Natural killer cell (primary cell): ENCODE measurements around the gene NMNAT3. TPM values are rescaled to one million over a fixed set of nuclear protein-coding genes. Genes with fewer than 3 reads are reported as not detected.

Source experiments
- ATAC-seq, 3 donors: fragments of 150-1000 bp in 2 of 3; fragments of 200-7000 bp in 1 of 3; cut with Tn5 transposase; 1 replicate in 1 of 3; 2 replicates in 2 of 3; pipeline ENCODE4 v1.10.0; 2021; ENCODE audit warnings: mild to moderate bottlenecking in 2 of 3, moderate library complexity in 2 of 3
- DNase-seq, 2 donors: peaks; one replicate each; pipeline versions ENCODE4 v3.0.0 to v3.0.0-alpha.2; 2013 to 2021; ENCODE audit warnings: mixed read lengths in 1 of 2
- H3K27ac ChIP-seq: one replicate; pipeline ENCODE4 v1.5.1; 2013; ENCODE audit warnings: mild to moderate bottlenecking, low read length
- H3K27me3 ChIP-seq: one replicate; pipeline ENCODE4 v1.6.1; 2013; ENCODE audit warnings: low read length; ENCODE audit not compliant: control insufficient read depth, insufficient read depth
- H3K36me3 ChIP-seq: one replicate; pipeline ENCODE4 v1.6.1; 2013; ENCODE audit warnings: low read length; ENCODE audit not compliant: control insufficient read depth, insufficient read depth
- H3K4me1 ChIP-seq: one replicate; pipeline ENCODE4 v1.6.1; 2013; ENCODE audit warnings: low read length; ENCODE audit not compliant: control insufficient read depth, insufficient read depth
- H3K4me3 ChIP-seq: one replicate; pipeline ENCODE4 v1.5.1; 2013; ENCODE audit warnings: low read length
- H3K9me3 ChIP-seq: one replicate; pipeline ENCODE4 v1.6.1; 2013; ENCODE audit warnings: low read length; ENCODE audit not compliant: control insufficient read depth, insufficient read depth
- H3K27ac Mint-ChIP-seq, 2 donors: one replicate each; pipeline ENCODE4 v1.8.0; 2022; ENCODE audit warnings: mild to moderate bottlenecking in 2 of 2, mixed read lengths in 2 of 2, moderate library complexity in 1 of 2
- H3K27me3 Mint-ChIP-seq, 2 donors: one replicate each; pipeline ENCODE4 v1.8.0; 2022; ENCODE audit warnings: low read depth in 2 of 2, mixed read lengths in 2 of 2
- H3K36me3 Mint-ChIP-seq: one replicate; pipeline ENCODE4 v1.8.0; 2022; ENCODE audit warnings: mixed read lengths
- H3K4me1 Mint-ChIP-seq, 2 donors: one replicate each; pipeline ENCODE4 v1.8.0; 2022; ENCODE audit warnings: mixed read lengths in 2 of 2
- H3K4me3 Mint-ChIP-seq: one replicate; pipeline ENCODE4 v1.8.0; 2022; ENCODE audit warnings: mild to moderate bottlenecking, moderate library complexity, mixed read lengths
- H3K9me3 Mint-ChIP-seq, 2 donors: one replicate each; pipeline ENCODE4 v1.8.0; 2022; ENCODE audit warnings: mixed read lengths in 2 of 2
- CTCF ChIP-seq: fragments of 200-600 bp; IDR thresholded peaks from one replicate; pipeline ENCODE4 v1.8.0; 2022; ENCODE audit warnings: antibody characterized with exemption
- WGBS: methylation state at CpG from one replicate; pipeline ENCODE4 v1.1.7; 2013; ENCODE audit warnings: missing lambda C conversion rate; ENCODE audit not compliant: insufficient coverage; 5-methylcytosine and 5-hydroxymethylcytosine counted together
- intact Hi-C: fragments of 100-400 bp; cut with micrococcal nuclease; formaldehyde crosslinking; loops from one replicate; pipeline ENCODE4 v1.14.2; 2022
- total RNA-seq, 4 donors: library from RNA; stranded (reverse); fragments of 120-200 nt in 1 of 4; gene quantifications; one replicate each; pipeline versions ENCODE4 v1.2.3 to v1.2.4, GENCODE V29; 2013 to 2022

The NMNAT3 gene
- total RNA-seq, 3 donors from 2014 or later (not counting 1 experiment from before 2014, with no cell fraction given): 1.6 to 3.7 (median 2.2) TPM

DNA sequence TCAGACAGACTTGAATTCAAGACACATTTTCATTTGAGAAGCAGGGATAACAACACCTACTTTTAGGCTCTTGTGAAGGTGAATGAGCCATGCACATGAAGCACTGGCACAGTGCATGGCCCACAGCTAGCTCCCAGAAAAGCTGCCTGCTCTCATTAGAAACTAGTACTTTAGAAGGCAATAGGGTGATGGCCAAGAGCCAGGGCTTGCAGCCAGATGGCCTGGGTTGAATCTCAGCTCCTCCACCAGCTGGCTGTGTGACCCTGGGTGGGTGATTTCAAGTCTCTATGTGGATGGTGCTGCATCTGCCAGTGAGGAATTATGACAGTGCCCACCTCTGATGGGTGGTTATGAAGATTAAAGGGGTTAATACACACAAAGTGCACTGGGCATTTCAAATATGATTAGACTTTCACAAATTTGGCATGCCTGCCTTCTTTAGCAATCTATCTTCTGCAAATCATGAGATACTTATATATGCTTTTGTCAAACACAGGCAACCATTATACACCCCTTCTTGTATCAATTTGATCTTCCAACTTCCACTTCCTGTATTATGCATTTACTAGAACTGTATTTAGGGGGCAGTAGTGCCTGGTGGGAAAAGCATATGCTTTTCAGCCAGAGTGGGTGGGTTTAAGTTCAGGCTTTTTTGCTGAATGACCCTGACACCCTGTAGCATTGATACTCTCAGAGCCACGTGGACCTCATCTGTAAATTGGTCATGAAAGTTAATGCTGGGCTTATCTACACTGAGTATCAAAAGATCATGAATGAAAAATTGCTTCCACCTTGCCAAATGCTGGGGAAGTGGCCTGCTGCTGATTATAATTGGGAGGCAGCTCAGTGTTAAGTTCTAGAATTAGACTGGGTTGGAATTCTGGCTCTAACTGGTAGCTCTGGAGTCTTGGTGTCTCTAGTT is 103.5 kb downstream of the NMNAT3 start:
- no peak overlapping the region for H3K27ac ChIP-seq
- Mint-ChIP-seq H3K27me3 (no peaks in the 10 kb centered on the region), H3K4me3 (no peak overlapping the region)

DNA sequence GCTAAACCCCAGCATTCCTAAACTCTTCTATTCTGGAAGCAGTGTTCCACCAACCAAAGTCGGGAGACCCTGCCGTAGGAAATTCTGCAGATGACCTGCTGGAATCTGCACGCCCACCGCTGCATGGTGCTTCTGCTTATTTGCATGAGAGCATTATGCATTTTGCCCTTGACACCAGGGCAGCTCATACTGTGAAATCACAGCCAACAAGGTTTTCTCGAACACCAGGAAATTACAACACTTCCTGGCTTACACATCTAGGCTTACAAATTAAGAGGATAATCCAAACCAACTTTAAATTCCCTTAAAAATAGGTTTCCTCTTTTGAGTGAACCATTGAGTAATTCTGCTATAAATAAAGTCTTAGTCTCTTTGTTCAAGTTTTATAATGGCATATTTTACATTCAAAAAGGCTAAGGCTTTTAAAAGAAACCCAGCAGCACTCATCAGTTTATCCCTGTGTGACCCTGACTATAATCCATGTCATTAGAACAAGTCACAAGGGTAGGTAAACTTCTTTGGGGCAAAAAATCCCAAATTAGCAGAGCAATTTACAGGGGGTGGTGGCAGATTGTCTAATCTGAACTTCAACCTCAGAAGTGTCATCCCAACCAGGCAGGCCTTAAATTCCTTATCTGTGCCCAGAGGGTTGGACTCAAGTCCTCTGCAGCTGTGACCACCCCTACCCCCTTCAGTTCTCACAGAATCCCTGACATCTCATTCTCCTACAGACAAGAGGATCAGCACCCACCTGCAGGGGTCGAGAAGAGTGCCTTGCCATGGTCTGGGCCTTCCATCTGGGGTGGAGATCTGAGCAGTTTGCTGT is 104.7 kb downstream of the NMNAT3 start:
- 69% methylated on average over 6 of the region's 6 CpGs for WGBS
- Histone ChIP-seq H3K27ac (no peak overlapping the region), H3K27me3 (no peaks in the 10 kb centered on the region), H3K4me1 (peaks cover 4% of the 10 kb centered on the region), H3K4me3 (no peak overlapping the region), H3K36me3 (no peaks in the 10 kb centered on the region), H3K9me3 (no peaks in the 10 kb centered on the region)
- no peaks in the 10 kb centered on the region for H3K4me1 Mint-ChIP-seq
- no peak for DNase-seq
- TF ChIP-seq CTCF: no peak
- intact Hi-C loops: no loop called here
- H3K4me3 Mint-ChIP-seq: no peak overlapping the region
- no peaks in the 10 kb centered on the region for H3K27me3 Mint-ChIP-seq
- no peak overlapping the region for H3K27ac Mint-ChIP-seq
- H3K36me3 Mint-ChIP-seq: no peaks in the 10 kb centered on the region
- H3K9me3 Mint-ChIP-seq: peaks cover 2 to 6% of the 10 kb centered on the region in 2 donors
- no peak for ATAC-seq

More for the DNA sequence above, 103.5 kb downstream of the NMNAT3 start:
- 55% methylated on average over 1 of the region's 1 CpG for WGBS
- Histone ChIP-seq H3K36me3 (no peaks in the 10 kb centered on the region), H3K9me3 (no peaks in the 10 kb centered on the region), H3K4me1 (peaks cover 4% of the 10 kb centered on the region), H3K27me3 (no peaks in the 10 kb centered on the region), H3K4me3 (no peak overlapping the region)
- peak in 1 of 3 donors; percentile 14 for ATAC-seq
- no peaks in the 10 kb centered on the region for H3K36me3 Mint-ChIP-seq
- H3K4me1 Mint-ChIP-seq: no peaks in the 10 kb centered on the region
- TF ChIP-seq CTCF: no peak
- no peak for DNase-seq
- peaks cover 0 to 6% of the 10 kb centered on the region in 2 donors for H3K9me3 Mint-ChIP-seq
- no peak overlapping the region for H3K27ac Mint-ChIP-seq
- intact Hi-C loops: no loop called here

DNA sequence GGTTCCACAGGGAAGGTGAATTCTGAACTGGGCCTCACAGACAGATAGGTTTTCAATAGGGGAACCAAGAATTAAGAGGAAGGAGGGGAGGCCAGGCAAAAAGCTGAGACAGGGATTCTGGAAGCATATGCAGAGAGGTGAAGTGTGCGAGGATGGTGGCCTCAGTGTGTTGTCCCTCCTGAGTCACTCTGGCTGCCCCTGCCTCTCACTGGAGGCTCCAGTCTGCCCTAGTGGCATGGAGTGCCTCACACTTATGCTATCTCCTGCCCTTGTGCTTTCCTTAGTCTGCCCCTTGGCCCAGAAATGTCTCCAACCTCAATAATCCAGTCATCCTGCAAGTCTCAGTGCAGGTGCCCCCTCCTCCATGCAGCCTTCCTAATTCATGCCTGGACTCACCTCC is 106.1 kb downstream of the NMNAT3 start:
- H3K27ac Mint-ChIP-seq: no peak overlapping the region
- ATAC-seq: no peak
- no peak for TF ChIP-seq CTCF
- H3K27me3 ChIP-seq: no peaks in the 10 kb centered on the region
- WGBS: 100% methylated on average over 1 of the region's 1 CpG
- H3K4me1 Mint-ChIP-seq: no peaks in the 10 kb centered on the region
- H3K4me3 Mint-ChIP-seq: no peak overlapping the region
- intact Hi-C loops: no loop called here
- no peak overlapping the region for H3K27ac ChIP-seq
- peaks cover 2 to 6% of the 10 kb centered on the region in 2 donors for H3K9me3 Mint-ChIP-seq
- no peak overlapping the region for H3K4me3 ChIP-seq
- no peaks in the 10 kb centered on the region for H3K27me3 Mint-ChIP-seq
- no peaks in the 10 kb centered on the region for H3K36me3 ChIP-seq
- H3K4me1 ChIP-seq: peaks cover 4% of the 10 kb centered on the region
- H3K9me3 ChIP-seq: no peaks in the 10 kb centered on the region
- no peak for DNase-seq
- no peaks in the 10 kb centered on the region for H3K36me3 Mint-ChIP-seq
